Mucosa of descending colon (tissue), 3 donors: ENCODE measurements around the gene PHLPP1. TPM values are rescaled to one million over a fixed set of nuclear protein-coding genes. Genes with fewer than 3 reads are reported as not detected.
A peak's percentile ranks its signal among the peaks of the same experiment; 100 is the strongest.

Experiments
- ATAC-seq: fragments of 200-7000 bp; cut with Tn5 transposase; one replicate; pipeline ENCODE4 v1.9.1; 2020; ENCODE audit warnings: mild to moderate bottlenecking, moderate library complexity
- DNase-seq, 3 donors: peaks; one replicate each; pipeline ENCODE4 v3.0.0-alpha.2; 2020
- H3K36me3 ChIP-seq: fragments of 200-600 bp; one replicate; pipeline ENCODE4 v1.8.0; 2021; ENCODE audit warnings: low read depth, mild to moderate bottlenecking
- H3K4me1 ChIP-seq: fragments of 200-600 bp; one replicate; pipeline ENCODE4 v1.8.0; 2021; ENCODE audit warnings: low read depth, mild to moderate bottlenecking
- H3K4me3 ChIP-seq: fragments of 200-600 bp; one replicate; pipeline ENCODE4 v1.8.0; 2021; ENCODE audit warnings: mild to moderate bottlenecking
- H3K9me3 ChIP-seq: fragments of 200-600 bp; one replicate; pipeline ENCODE4 v1.8.0; 2021; ENCODE audit warnings: mild to moderate bottlenecking
- CTCF ChIP-seq: fragments of 200-600 bp; IDR thresholded peaks from one replicate; pipeline ENCODE4 v1.8.0; 2022; ENCODE audit warnings: antibody characterized with exemption, mild to moderate bottlenecking
- intact Hi-C, 2 donors: fragments of 100-400 bp; cut with DNase I in 1 of 2; cut with micrococcal nuclease in 1 of 2; formaldehyde crosslinking; loops; one replicate each; pipeline versions ENCODE4 v1.11.0 to v1.11.1; 2022; cut with DNase I, micrococcal nuclease
- total RNA-seq, 3 donors: library from RNA; stranded (reverse); fragmentation: NEBNext Ultra II Directional in 2 of 3; extraction: Animal tissue kit (Norgen Biotek cat#: 25700) in 2 of 3; gene quantifications; one replicate each; pipeline versions ENCODE4 v1.2.1 to v1.2.4, GENCODE V29; 2021 to 2023
- donor health status: DM: no; HTN: no; CAD: no; lungs with moderate emphysema.
- donor health status: DM: no; HTN: no; CAD: no.
- donor health status: DM: no; HTN: yes; CAD: no.

PHLPP1 gene
- total RNA-seq, 3 donors from 2014 or later, result 17.9 to 28.9 (median 19.7) TPM

GRCh38 chr18:62745089-62745751 lies 29.9 kb downstream of the PHLPP1 start:
- peaks cover 29% of the 10 kb centered on the region for H3K4me1 ChIP-seq
- no peak for DNase-seq
- intact Hi-C loops, result no loop called here

GRCh38 chr18:62749389-62749788 lies 34.0 kb downstream of the PHLPP1 start:
- no peak for TF ChIP-seq CTCF
- ATAC-seq, result no peak
- Histone ChIP-seq H3K36me3 (no peaks in the 10 kb centered on the region), H3K4me3 (no peak overlapping the region), H3K4me1 (peaks cover 31% of the 10 kb centered on the region), H3K9me3 (no peaks in the 10 kb centered on the region)
- no peak for DNase-seq
- intact Hi-C loops, result no loop called here

More at GRCh38 chr18:62745089-62745751, 29.9 kb downstream of the PHLPP1 start:
- H3K9me3 ChIP-seq, result no peaks in the 10 kb centered on the region
- no peak overlapping the region for H3K4me3 ChIP-seq
- no peaks in the 10 kb centered on the region for H3K36me3 ChIP-seq
- no peak for ATAC-seq
- TF ChIP-seq CTCF, result no peak

- peaks cover 21% of the 10 kb centered on the region for H3K4me1 ChIP-seq
- no peak overlapping the region for H3K4me3 ChIP-seq
- TF ChIP-seq CTCF, result no peak
- H3K36me3 ChIP-seq, result no peaks in the 10 kb centered on the region
- ATAC-seq, result peak; percentile 74
- peak in 1 of 3 donors; percentile 55 for DNase-seq
- intact Hi-C loops, result no loop called here
- no peaks in the 10 kb centered on the region for H3K9me3 ChIP-seq
Measured at GRCh38 chr18:62751341-62751821, 36.0 kb downstream of the PHLPP1 start.

GRCh38 chr18:62751977-62752376 lies 36.6 kb downstream of the PHLPP1 start:
- intact Hi-C loops, result no loop called here
- Histone ChIP-seq H3K9me3 (no peaks in the 10 kb centered on the region), H3K36me3 (no peaks in the 10 kb centered on the region), H3K4me3 (no peak overlapping the region), H3K4me1 (peaks cover 23% of the 10 kb centered on the region)
- ATAC-seq (no peak), DNase-seq (no peak)
- no peak for TF ChIP-seq CTCF

GRCh38 chr18:62754026-62754425 lies 38.7 kb downstream of the PHLPP1 start:
- H3K36me3 ChIP-seq, result no peaks in the 10 kb centered on the region
- no peak overlapping the region for H3K4me3 ChIP-seq
- intact Hi-C loops, result no loop called here
- DNase-seq (no peak), ATAC-seq (peak; percentile 20)
- no peaks in the 10 kb centered on the region for H3K9me3 ChIP-seq
- TF ChIP-seq CTCF, result no peak
- peaks cover 26% of the 10 kb centered on the region for H3K4me1 ChIP-seq
